SKM-1 (cell line): Measurements from ENCODE around the gene CEP104.

Experiments
- DNase-seq: peaks from one replicate; lab custom pipeline; 2025; ENCODE audit not compliant: unreplicated experiment; lab: John Stamatoyannopoulos, UW

Gene CEP104

GRCh38 chr1:3767328-3767925 is 89.6 kb downstream of the CEP104 start:
- no peak for DNase-seq

DNA sequence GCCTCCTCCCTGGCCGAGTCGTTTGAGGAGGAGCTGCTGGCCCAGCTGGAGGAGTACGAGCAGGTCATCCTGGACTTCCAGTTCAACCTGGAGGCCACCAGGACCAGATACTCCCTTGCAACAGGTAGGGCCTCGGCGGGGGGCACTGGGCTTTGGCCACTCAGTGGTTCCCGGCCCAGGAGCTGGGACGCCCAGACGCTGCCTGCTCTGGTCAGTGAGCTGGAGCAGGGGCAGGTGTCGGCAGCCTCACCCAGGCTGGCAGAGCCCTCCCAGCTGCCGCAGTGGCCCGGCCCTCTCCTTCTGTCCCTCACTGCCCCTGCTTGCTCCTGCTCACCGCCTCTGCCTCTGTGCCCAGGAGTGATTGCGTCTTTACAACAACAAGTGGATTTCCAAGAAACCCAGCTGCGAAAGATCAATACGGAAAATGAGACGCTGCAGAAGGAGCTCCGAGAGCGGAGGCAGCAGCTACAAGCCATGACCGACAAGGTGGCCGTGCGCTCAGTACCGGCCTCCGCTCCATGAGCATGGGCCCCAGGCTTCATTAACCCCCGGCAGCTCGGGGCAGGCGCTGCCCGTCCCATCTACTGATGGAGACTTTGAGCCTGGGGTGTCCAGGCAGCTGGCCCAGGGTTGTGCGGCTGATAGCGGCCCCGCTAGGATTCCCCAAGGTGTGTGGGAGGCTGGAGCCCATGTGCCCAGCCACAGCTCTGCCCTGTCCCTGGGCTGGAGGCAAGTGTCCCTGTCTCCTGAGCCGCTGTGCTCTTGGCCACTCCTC is 93.5 kb downstream of the CEP104 start:
- no peak for DNase-seq

GRCh38 chr1:3762873-3763228 is 94.2 kb downstream of the CEP104 start:
- DNase-seq: no peak

DNA sequence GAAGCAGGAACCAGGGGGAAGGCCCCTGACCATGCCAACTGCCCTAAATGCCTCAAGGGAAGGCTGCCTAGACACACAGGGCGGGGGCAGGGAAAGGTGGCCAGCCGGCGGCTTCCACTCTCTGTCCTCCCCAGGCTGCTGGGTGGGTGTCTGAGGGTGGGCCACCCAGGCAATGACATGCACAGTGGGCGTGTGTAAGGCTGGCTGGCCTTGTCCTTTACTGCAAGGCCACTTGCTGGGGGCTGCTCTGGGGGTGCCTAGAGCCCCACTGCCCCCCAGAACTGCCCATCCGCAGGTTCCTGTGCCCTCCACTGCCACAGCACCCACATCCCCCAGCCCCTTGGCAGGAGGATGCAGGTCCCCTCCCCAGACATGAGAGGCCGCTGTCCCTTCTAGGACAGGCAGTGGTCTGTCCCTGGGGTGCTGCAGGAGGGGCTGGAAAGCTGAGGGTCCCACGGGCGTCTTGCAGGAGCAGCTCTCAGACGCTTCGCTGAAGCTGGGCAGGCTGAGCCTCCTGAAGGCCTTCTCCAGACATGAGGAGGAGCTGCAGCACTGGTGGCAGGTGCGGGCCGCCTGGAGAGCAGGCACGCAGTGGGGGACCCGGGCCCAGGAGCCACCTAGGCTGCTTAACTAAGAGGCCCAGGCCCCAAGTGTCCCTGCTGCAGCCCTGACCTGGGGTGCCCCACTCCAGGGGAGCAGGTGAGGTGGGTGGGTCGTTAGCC is 94.7 kb downstream of the CEP104 start:
- DNase-seq: no peak
